Calu3 (cell line): Measurements from ENCODE around the gene KLF15. TPM values are rescaled to one million over a fixed set of nuclear protein-coding genes. Genes with fewer than 3 reads are reported as not detected.

ENCODE experiments used
- BruUV-seq: library from RNA; stranded (reverse); fragments of 400-500 nt; replicated peaks from 2 replicates; lab custom pipeline; 2021; lab: Mats Ljungman, UMichigan
- CTCF ChIA-PET: fragments of 300-600 bp; sonication (Branson Sonifier 250); formaldehyde crosslinking; loops from one replicate; lab custom pipeline; 2022; ENCODE audit warnings: antibody characterized with exemption; lab: Charles Lee
- DNase-seq: peaks from one replicate; pipeline ENCODE4 v3.0.0; 2022
- H3K27ac Mint-ChIP-seq: one replicate; pipeline ENCODE4 v1.8.0; 2022; ENCODE audit warnings: mixed read lengths; ENCODE audit not compliant: unreplicated experiment
- H3K27me3 Mint-ChIP-seq: one replicate; pipeline ENCODE4 v1.8.0; 2022; ENCODE audit warnings: mixed read lengths; ENCODE audit not compliant: unreplicated experiment
- H3K36me3 Mint-ChIP-seq: one replicate; pipeline ENCODE4 v1.8.0; 2022; ENCODE audit warnings: mild to moderate bottlenecking, moderate library complexity, mixed read lengths; ENCODE audit not compliant: insufficient read depth, unreplicated experiment
- H3K4me1 Mint-ChIP-seq: one replicate; pipeline ENCODE4 v1.8.0; 2022; ENCODE audit warnings: mild to moderate bottlenecking, low read depth, mixed read lengths; ENCODE audit not compliant: unreplicated experiment
- H3K4me3 Mint-ChIP-seq: one replicate; pipeline ENCODE4 v1.8.0; 2022; ENCODE audit warnings: mild to moderate bottlenecking, low read depth, moderate library complexity, mixed read lengths; ENCODE audit not compliant: unreplicated experiment
- H3K9me3 Mint-ChIP-seq: one replicate; pipeline ENCODE4 v1.8.0; 2022; ENCODE audit warnings: low read depth, mixed read lengths; ENCODE audit not compliant: unreplicated experiment
- intact Hi-C: fragments of 100-400 bp; cut with micrococcal nuclease; formaldehyde crosslinking; loops from one replicate; pipeline ENCODE4 v1.10.0; 2022; ENCODE audit not compliant: unreplicated experiment
- total RNA-seq: library from RNA; stranded (reverse); gene quantifications from 2 replicates; pipeline ENCODE4 v1.2.3, GENCODE V29; 2022
- TF ChIP-seq, protein P1 (sequence below): fragments of 200-600 bp; IDR thresholded peaks from one replicate; pipeline ENCODE4 v1.8.0; 2022; ENCODE audit warnings: antibody characterized with exemption; ENCODE audit not compliant: unreplicated experiment

The KLF15 gene
- total RNA-seq, 1 experiment from 2014 or later, result 8.2 TPM

DNA sequence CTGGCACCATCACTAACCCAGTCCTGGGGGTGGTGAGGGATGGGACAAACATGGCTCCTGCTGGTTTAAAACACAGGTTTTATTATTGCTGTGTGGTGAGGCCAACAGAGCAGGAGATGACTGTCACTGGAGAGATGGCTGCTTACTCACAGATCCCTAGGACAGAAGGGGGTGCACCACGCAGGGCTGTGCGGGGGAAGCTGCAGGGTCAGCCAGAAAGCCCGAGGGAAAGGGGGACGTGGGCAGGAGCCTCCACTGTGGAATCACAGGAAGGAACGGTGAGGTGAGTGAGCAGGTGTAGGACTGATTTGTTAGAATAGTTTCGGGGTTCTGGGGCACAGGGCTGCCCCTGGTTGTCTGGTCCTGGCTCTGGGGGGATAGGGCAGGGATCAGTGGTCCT, 45.0 kb upstream of the KLF15 start:
- Mint-ChIP-seq H3K4me1 (peaks cover 15% of the 10 kb centered on the region), H3K36me3 (no peaks in the 10 kb centered on the region), H3K27ac (no peak overlapping the region), H3K9me3 (peaks cover 2% of the 10 kb centered on the region), H3K4me3 (no peak overlapping the region), H3K27me3 (peaks cover 29% of the 10 kb centered on the region)
- TF ChIP-seq, protein P1, sequence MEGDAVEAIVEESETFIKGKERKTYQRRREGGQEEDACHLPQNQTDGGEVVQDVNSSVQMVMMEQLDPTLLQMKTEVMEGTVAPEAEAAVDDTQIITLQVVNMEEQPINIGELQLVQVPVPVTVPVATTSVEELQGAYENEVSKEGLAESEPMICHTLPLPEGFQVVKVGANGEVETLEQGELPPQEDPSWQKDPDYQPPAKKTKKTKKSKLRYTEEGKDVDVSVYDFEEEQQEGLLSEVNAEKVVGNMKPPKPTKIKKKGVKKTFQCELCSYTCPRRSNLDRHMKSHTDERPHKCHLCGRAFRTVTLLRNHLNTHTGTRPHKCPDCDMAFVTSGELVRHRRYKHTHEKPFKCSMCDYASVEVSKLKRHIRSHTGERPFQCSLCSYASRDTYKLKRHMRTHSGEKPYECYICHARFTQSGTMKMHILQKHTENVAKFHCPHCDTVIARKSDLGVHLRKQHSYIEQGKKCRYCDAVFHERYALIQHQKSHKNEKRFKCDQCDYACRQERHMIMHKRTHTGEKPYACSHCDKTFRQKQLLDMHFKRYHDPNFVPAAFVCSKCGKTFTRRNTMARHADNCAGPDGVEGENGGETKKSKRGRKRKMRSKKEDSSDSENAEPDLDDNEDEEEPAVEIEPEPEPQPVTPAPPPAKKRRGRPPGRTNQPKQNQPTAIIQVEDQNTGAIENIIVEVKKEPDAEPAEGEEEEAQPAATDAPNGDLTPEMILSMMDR, result no peak
- CTCF ChIA-PET, result interaction anchor here (0.7 kb wide), 1 partner anchor 821 kb away, joined by 4 read pairs; no protein-coding TSS in a partner anchor
- no TSS peak for BruUV-seq
- intact Hi-C loops, result no loop called here
- no peak for DNase-seq

DNA sequence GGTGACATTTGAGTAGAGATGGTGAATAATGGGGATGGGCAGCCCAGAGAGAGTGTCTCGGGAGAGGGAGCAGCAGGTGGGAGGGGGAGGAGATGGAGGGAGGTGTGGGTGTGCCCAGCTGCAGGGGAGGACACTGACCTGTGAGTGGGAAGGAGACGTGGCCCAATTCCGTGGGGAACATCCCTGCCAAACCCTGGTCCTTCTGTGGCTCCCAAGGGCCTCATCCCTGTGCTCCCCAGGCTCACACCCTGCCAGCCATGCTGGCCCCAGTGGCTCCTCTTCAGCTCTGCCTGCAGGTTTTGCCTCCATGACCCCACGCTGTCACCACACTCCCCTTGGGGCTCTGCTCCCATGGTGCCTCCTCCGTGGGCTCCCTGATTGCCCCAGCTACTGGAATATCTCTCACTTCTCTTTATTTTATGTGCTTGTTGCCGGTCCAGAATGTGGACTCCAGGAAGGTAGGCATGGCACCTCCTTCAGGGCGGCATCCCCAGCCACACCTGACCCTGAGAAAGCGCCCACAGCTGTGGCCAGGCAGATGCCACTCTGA, 44.5 kb upstream of the KLF15 start:
- no peak for DNase-seq
- Mint-ChIP-seq H3K4me1 (peaks cover 15% of the 10 kb centered on the region), H3K4me3 (no peak overlapping the region), H3K9me3 (peaks cover 2% of the 10 kb centered on the region), H3K36me3 (no peaks in the 10 kb centered on the region), H3K27me3 (peaks cover 29% of the 10 kb centered on the region), H3K27ac (no peak overlapping the region)
- CTCF ChIA-PET, result no interaction called here
- no TSS peak for BruUV-seq
- intact Hi-C loops, result no loop called here
- TF ChIP-seq, protein P1, result no peak

DNA sequence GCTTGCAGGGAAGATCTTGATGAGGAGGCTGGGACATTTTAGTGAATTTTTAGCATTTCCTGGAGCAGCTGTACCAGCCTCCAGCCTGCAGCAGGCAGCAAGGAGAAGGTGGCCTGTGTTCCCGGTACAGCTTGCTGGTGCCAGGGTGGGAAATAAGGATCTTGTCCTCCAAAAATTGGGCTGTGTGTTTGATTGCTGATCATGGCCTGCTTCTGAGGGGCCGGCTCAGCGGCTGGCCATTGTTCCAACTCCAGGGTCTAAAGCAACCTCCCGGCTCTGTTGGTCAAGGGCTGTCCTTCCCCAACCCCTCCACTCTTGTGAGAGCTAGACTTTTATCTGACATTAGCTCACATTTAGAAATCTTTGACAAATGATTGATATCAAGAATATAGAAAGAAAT, 42.5 kb upstream of the KLF15 start:
- peak overlapping the region; percentile 45 for H3K27ac Mint-ChIP-seq
- CTCF ChIA-PET, result interaction anchor here (0.9 to 1.2 kb wide), 2 partner anchors 11 to 130 kb away, joined by 3 to 6 read pairs; no protein-coding TSS in a partner anchor
- no peaks in the 10 kb centered on the region for H3K36me3 Mint-ChIP-seq

DNA sequence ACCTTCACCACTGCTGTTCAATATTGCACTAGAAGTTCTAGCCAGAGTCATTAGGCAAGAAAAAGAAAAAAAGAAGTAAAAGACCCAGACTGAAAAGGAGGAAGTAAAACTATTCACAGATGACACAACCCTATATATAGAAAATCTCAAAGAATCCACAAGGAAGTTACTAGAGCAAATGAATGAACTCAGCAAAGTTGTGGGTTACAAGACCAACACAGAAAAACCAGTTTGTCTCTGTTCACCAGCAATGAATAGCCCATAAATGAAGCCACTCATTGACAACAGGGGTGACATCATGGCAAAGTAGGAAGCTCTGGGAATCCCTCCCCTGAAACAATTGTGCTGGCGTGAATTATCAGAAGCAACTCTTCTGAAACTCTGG, 42.1 kb upstream of the KLF15 start:
- DNase-seq, result peak; percentile 51
- intact Hi-C loops, result loop anchor here (5.0 kb wide), 1 partner anchor 73 kb away; no protein-coding TSS in a partner anchor
- Mint-ChIP-seq H3K36me3 (no peaks in the 10 kb centered on the region), H3K9me3 (peaks cover 2% of the 10 kb centered on the region), H3K27me3 (peaks cover 37% of the 10 kb centered on the region), H3K4me1 (peaks cover 15% of the 10 kb centered on the region), H3K27ac (peak overlapping the region; percentile 45), H3K4me3 (no peak overlapping the region)
- TF ChIP-seq, protein P1, result no peak
- CTCF ChIA-PET, result interaction anchor here (0.9 to 1.2 kb wide), 2 partner anchors 11 to 130 kb away, joined by 3 to 6 read pairs; no protein-coding TSS in a partner anchor
- no TSS peak for BruUV-seq

More for the DNA sequence above, 42.5 kb upstream of the KLF15 start:
- Mint-ChIP-seq H3K4me1 (peaks cover 15% of the 10 kb centered on the region), H3K27me3 (peaks cover 36% of the 10 kb centered on the region), H3K9me3 (peaks cover 2% of the 10 kb centered on the region), H3K4me3 (no peak overlapping the region)
- BruUV-seq, result no TSS peak
- TF ChIP-seq, protein P1, result no peak
- DNase-seq, result no peak
- intact Hi-C loops, result loop anchor here (5.0 kb wide), 1 partner anchor 73 kb away; no protein-coding TSS in a partner anchor
